ENCODE results near the gene SERINC2. TPM values are rescaled to one million over a fixed set of nuclear protein-coding genes. Genes with fewer than 3 reads are reported as not detected.

The SERINC2 gene
- total and polyA plus RNA-seq, 2 of the 8 experiments (the other 6 are each of a cell fraction or from before 2014, with no cell fraction given): 31.4 to 60.0 TPM

DNA sequence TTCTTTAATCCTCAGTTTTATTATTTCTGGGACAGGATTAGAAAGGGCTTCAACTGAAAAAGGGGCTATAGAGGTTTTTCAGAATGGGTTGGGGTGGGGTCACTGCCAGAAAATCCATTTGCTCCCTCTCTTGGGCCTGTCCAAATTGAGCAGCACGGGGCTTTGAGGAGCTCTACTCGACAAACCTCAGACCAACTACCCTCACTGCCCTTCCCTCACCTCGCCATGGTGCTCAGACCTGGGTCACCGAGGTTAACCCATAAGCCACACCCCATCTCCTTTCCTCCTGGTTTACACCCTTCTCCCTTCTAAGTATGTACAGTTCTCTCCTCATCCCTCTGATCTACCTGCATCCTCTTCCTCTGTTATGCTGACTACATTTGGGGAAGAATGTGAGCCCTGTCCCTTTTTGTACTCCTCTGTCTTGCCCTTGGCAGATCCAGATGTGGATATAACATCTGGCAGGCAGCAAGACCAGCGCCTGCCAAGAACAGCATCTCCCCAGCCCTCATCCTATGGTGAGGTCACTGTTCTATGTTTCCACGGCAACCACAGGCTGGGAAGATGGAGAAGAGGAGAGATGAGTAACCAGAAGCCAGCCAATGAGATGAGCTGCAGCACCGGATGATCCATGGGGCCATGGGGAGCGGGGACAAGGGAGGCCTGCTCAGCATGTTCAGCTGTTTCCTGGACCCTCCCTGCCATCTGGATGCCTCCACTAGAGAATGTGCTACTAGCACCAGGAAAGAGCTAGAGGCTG is 36.5 kb upstream of the SERINC2 start:
- Histone ChIP-seq H3K4me1 (replicated peaks in 1 of 4; ENCODE audit: control insufficient read depth in 3 of 4, insufficient read depth in 4 of 4, low read length in 3 of 4) (peaks cover 8 to 23% (median 22%) of the 10 kb centered on the region in 4 experiments), H3K4me3 (ENCODE audit: extremely low read depth in 1 of 4, insufficient read depth in 2 of 4, low read depth in 3 of 4, low read length in 4 of 4) (no peak overlapping the region), H3K4ac (replicated peaks; ENCODE audit: insufficient read length, low read depth, low read length) (no peak overlapping the region), H2AFZ (ENCODE audit: low read length) (no peak overlapping the region), H3K14ac (ENCODE audit: insufficient read length) (no peak overlapping the region), H3K23ac (ENCODE audit: insufficient read length) (no peak overlapping the region), H3K9me3 (ENCODE audit: insufficient read depth in 2 of 2, low read depth in 1 of 2, low read length in 1 of 2) (no peaks in the 10 kb centered on the region), H3K4me2 (ENCODE audit: insufficient read depth in 1 of 2, low read depth in 2 of 2, low read length in 2 of 2) (peak overlapping the region; percentile 14 to 20; a peak in 2 of 4 replicates), H3K27me3 (replicated peaks in 1 of 4; ENCODE audit: control insufficient read depth in 3 of 4, extremely low read depth in 1 of 4, insufficient read depth in 3 of 4, low read length in 3 of 4) (0 out of 7 replicates have a peak, but pooled peaks cover 0 to 2% (median 0%) of the 10 kb centered on the region in 4 experiments), H2BK5ac (ENCODE audit: low read depth, low read length) (0 out of 2 replicates have a peak overlapping the region, but pooled peaks have one; percentile 20), H3K36me3 (ENCODE audit: control insufficient read depth in 2 of 4, insufficient read depth in 4 of 4, low read length in 3 of 4) (no peaks in the 10 kb centered on the region), H2BK15ac (ENCODE audit: low read length) (no peak overlapping the region), H3K79me2 (ENCODE audit: control insufficient read depth in 1 of 2, insufficient read depth in 2 of 2, low read length in 2 of 2) (no peaks in the 10 kb centered on the region), H3K18ac (ENCODE audit: extremely low read depth, low read length) (no peak overlapping the region), H3K9ac (replicated peaks in 1 of 4; ENCODE audit: extremely low read depth in 1 of 4, low read depth in 3 of 4, low read length in 3 of 4) (no peak overlapping the region), H3K56ac (replicated peaks; ENCODE audit: insufficient read length, low read depth, low read length) (no peak overlapping the region), H4K8ac (ENCODE audit: extremely low read depth, insufficient read depth, low read length) (no peak overlapping the region), H4K20me1 (replicated peaks in 1 of 2; ENCODE audit: control insufficient read depth in 1 of 2, insufficient read depth in 2 of 2, low read length in 2 of 2) (no peaks in the 10 kb centered on the region), H2AK5ac (ENCODE audit: low read depth, low read length) (peak overlapping the region; percentile 49), H4K91ac (replicated peaks; ENCODE audit: insufficient read length, low read length) (peak overlapping the region; percentile 13), H2BK120ac (replicated peaks; ENCODE audit: low read depth, low read length) (no peak overlapping the region), H3K23me2 (ENCODE audit: low read depth, low read length) (peaks cover 11% of the 10 kb centered on the region), H2BK20ac (ENCODE audit: low read length) (no peak overlapping the region), H4K5ac (ENCODE audit: insufficient read length, low read depth, low read length) (no peak overlapping the region), H3K79me1 (ENCODE audit: low read depth, low read length) (no peaks in the 10 kb centered on the region), H2BK12ac (ENCODE audit: low read depth, low read length) (peak overlapping the region; percentile 71; the same call in 1 of the 2 replicates), H3K27ac (ENCODE audit: low read depth, low read length) (no peak overlapping the region)
- FAIRE-seq (peak; percentile 13), DNase-seq (ENCODE audit: low read depth in 1 of 2, low spot score in 2 of 2) (no peak)
- no peak for TF ChIP-seq SAP30 (IDR thresholded peaks at IDR 0.05; ENCODE audit: insufficient read depth, insufficient replicate concordance, low read length)
- peak; percentile 44; the same call in 1 of the 2 replicates for TF ChIP-seq JUND (IDR thresholded peaks at IDR 0.05; ENCODE audit: low read length)
- CTCF ChIA-PET (ENCODE audit: partially characterized antibody): interaction anchor here (0.6 to 4.0 kb wide), 8 partner anchors 18 to 1966 kb away, joined by 3 to 32 read pairs (median 4); no protein-coding TSS in a partner anchor
- POLR2A ChIA-PET (ENCODE audit: partially characterized antibody): no interaction called here
- WGBS, 2 experiments (ENCODE audit: extremely low coverage in 1 of 2, insufficient coverage in 1 of 2, insufficient read length in 1 of 2, insufficient replicate concordance in 2 of 2, low coverage in 1 of 2, low lambda C conversion rate in 2 of 2, missing lambda C conversion rate in 1 of 2): 79% methylated on average over 8 of the region's 8 CpGs; no CpG with 5 or more reads in 1 of the 2 experiments
